Measurements from ENCODE around the gene PKP2. TPM values are rescaled to one million over a fixed set of nuclear protein-coding genes. Genes with fewer than 3 reads are reported as not detected.

PKP2 gene
- total and polyA plus RNA-seq, 2 donors (not counting 1 experiment from before 2014, with no cell fraction given), result under 0.01 to 0.15 TPM

- DNase-seq (ENCODE audit: low read depth in 2 of 2), result no peak
- no peaks in the 10 kb centered on the region for H3K36me3 ChIP-seq (ENCODE audit: control insufficient read depth, insufficient read depth, low read length)
- no peaks in the 10 kb centered on the region for H3K4me1 ChIP-seq (ENCODE audit: control insufficient read depth, extremely low read depth, insufficient read depth, low read length)
- no peaks in the 10 kb centered on the region for H3K79me2 ChIP-seq (ENCODE audit: control insufficient read depth, insufficient read depth, low read length)
- H3K27me3 ChIP-seq (ENCODE audit: control insufficient read depth, insufficient read depth, low read length), result no peaks in the 10 kb centered on the region
- no peak for TF ChIP-seq EZH2 (IDR thresholded peaks at IDR 0.05; ENCODE audit: low read length, missing control alignments)
- TF ChIP-seq CTCF (conservative IDR thresholded peaks at IDR 0.05 in 1 of 2, IDR thresholded peaks at IDR 0.05 in 1 of 2; ENCODE audit: low read depth in 1 of 2, low read length in 2 of 2), result no peak
- no peak overlapping the region for H3K9ac ChIP-seq (ENCODE audit: insufficient read depth, low read length)
- no peak overlapping the region for H3K4me2 ChIP-seq (ENCODE audit: extremely low read depth, insufficient read depth, low read length)
- no peak overlapping the region for H2AFZ ChIP-seq (ENCODE audit: low read length)
- no peaks in the 10 kb centered on the region for H4K20me1 ChIP-seq (ENCODE audit: control insufficient read depth, extremely low read depth, insufficient read depth, low read length)
- H3K4me3 ChIP-seq (replicated peaks in 1 of 4; ENCODE audit: control extremely low read depth in 1 of 4, insufficient read depth in 1 of 4, low read depth in 3 of 4, low read length in 4 of 4), result no peak overlapping the region
- no peaks in the 10 kb centered on the region for H3K9me3 ChIP-seq (ENCODE audit: control insufficient read depth, insufficient read depth, low read depth, low read length)
- H3K27ac ChIP-seq (ENCODE audit: insufficient read depth, low read length), result no peak overlapping the region
These were observed 10.0 kb upstream of the PKP2 start for GRCh38 chr12:32906399-32907165.

GRCh38 chr12:32903763-32904162, 7.2 kb upstream of the PKP2 start:
- no peaks in the 10 kb centered on the region for H3K27me3 ChIP-seq (ENCODE audit: control insufficient read depth, insufficient read depth, low read length)
- H3K9ac ChIP-seq (ENCODE audit: insufficient read depth, low read length), result no peak overlapping the region
- no peaks in the 10 kb centered on the region for H3K79me2 ChIP-seq (ENCODE audit: control insufficient read depth, insufficient read depth, low read length)
- H3K4me2 ChIP-seq (ENCODE audit: extremely low read depth, insufficient read depth, low read length), result no peak overlapping the region
- no peak overlapping the region for H3K27ac ChIP-seq (ENCODE audit: insufficient read depth, low read length)
- H3K9me3 ChIP-seq (ENCODE audit: control insufficient read depth, insufficient read depth, low read depth, low read length), result no peaks in the 10 kb centered on the region
- H3K4me3 ChIP-seq (replicated peaks in 1 of 4; ENCODE audit: control extremely low read depth in 1 of 4, insufficient read depth in 1 of 4, low read depth in 3 of 4, low read length in 4 of 4), result no peak overlapping the region
- no peak for DNase-seq (ENCODE audit: low read depth in 2 of 2)
- TF ChIP-seq EZH2 (IDR thresholded peaks at IDR 0.05; ENCODE audit: low read length, missing control alignments), result no peak
- no peak for TF ChIP-seq CTCF (conservative IDR thresholded peaks at IDR 0.05 in 1 of 2, IDR thresholded peaks at IDR 0.05 in 1 of 2; ENCODE audit: low read depth in 1 of 2, low read length in 2 of 2)
- H3K4me1 ChIP-seq (ENCODE audit: control insufficient read depth, extremely low read depth, insufficient read depth, low read length), result no peaks in the 10 kb centered on the region
- no peaks in the 10 kb centered on the region for H3K36me3 ChIP-seq (ENCODE audit: control insufficient read depth, insufficient read depth, low read length)
- H2AFZ ChIP-seq (ENCODE audit: low read length), result no peak overlapping the region
- no peaks in the 10 kb centered on the region for H4K20me1 ChIP-seq (ENCODE audit: control insufficient read depth, extremely low read depth, insufficient read depth, low read length)

- H2AFZ ChIP-seq (ENCODE audit: low read length), result no peak overlapping the region
- H3K9me3 ChIP-seq (ENCODE audit: control insufficient read depth, insufficient read depth, low read depth, low read length), result no peaks in the 10 kb centered on the region
- no peak overlapping the region for H3K27ac ChIP-seq (ENCODE audit: insufficient read depth, low read length)
- H4K20me1 ChIP-seq (ENCODE audit: control insufficient read depth, extremely low read depth, insufficient read depth, low read length), result no peaks in the 10 kb centered on the region
- no peak overlapping the region for H3K4me2 ChIP-seq (ENCODE audit: extremely low read depth, insufficient read depth, low read length)
- no peak overlapping the region for H3K4me3 ChIP-seq (replicated peaks in 1 of 4; ENCODE audit: control extremely low read depth in 1 of 4, insufficient read depth in 1 of 4, low read depth in 3 of 4, low read length in 4 of 4)
- no peak for TF ChIP-seq EZH2 (IDR thresholded peaks at IDR 0.05; ENCODE audit: low read length, missing control alignments)
- no peak for TF ChIP-seq CTCF (conservative IDR thresholded peaks at IDR 0.05 in 1 of 2, IDR thresholded peaks at IDR 0.05 in 1 of 2; ENCODE audit: low read depth in 1 of 2, low read length in 2 of 2)
- no peaks in the 10 kb centered on the region for H3K27me3 ChIP-seq (ENCODE audit: control insufficient read depth, insufficient read depth, low read length)
- no peak overlapping the region for H3K9ac ChIP-seq (ENCODE audit: insufficient read depth, low read length)
- no peaks in the 10 kb centered on the region for H3K4me1 ChIP-seq (ENCODE audit: control insufficient read depth, extremely low read depth, insufficient read depth, low read length)
- no peak for DNase-seq (ENCODE audit: low read depth in 2 of 2)
- H3K79me2 ChIP-seq (ENCODE audit: control insufficient read depth, insufficient read depth, low read length), result no peaks in the 10 kb centered on the region
- no peaks in the 10 kb centered on the region for H3K36me3 ChIP-seq (ENCODE audit: control insufficient read depth, insufficient read depth, low read length)
These were observed 6.7 kb upstream of the PKP2 start for GRCh38 chr12:32903318-32903717.

Data from fibroblast of lung (primary cell).